Esophagus squamous epithelium (tissue), 4 donors: ENCODE results near the gene FETUB.

Experiments used
- CTCF ChIP-seq, 6 experiments: fragments of 450-650 bp in 4 of 6; fragments of 200-600 bp in 2 of 6; sonication (generic) in 2 of 6; IDR thresholded peaks; one replicate each; pipeline ENCODE4 v1.5.1; 2016 to 2019; ENCODE audit warnings: antibody characterized with exemption in 6 of 6, mild to moderate bottlenecking in 4 of 6, moderate library complexity in 4 of 6
- POLR2A ChIP-seq, 4 donors: fragments of 450-650 bp; IDR thresholded peaks; one replicate each; pipeline ENCODE4 v1.6.1; 2017; ENCODE audit warnings: antibody characterized with exemption in 4 of 4, mild to moderate bottlenecking in 4 of 4, moderate library complexity in 3 of 4

DNA sequence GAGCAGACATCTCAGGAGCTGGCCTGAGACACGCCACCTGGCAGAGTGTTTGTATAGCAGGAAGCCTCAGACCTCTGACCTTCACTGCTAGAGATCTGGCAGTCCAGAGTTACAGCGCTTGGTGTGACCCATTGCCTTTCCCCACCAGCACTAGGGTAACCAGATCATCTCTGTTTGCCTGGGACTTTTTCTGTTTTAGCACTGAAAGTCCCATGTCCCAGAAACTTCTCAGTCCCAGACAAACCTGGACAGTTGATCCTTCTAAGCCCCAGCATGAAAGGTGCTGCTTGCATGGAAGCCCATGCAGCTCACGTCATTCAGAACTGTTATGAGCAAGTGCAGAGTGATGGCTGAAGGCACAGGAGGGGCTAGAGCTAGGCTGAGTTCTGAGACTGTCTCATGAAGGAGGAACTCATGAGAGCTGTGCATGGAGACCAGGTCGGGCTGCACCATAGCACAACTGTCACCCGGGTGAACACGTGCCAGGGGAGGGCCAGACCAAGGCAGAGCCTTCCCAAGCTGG, 45.5 kb upstream of the FETUB start:
- TF ChIP-seq CTCF (IDR thresholded peaks at IDR 0.05) (no peak), POLR2A (IDR thresholded peaks at IDR 0.05) (no peak)
